Upper lobe of right lung (tissue), 1 donor: Measurements from ENCODE around the gene ADGRD2. TPM values are rescaled to one million over a fixed set of nuclear protein-coding genes. Genes with fewer than 3 reads are reported as not detected.

Experiments
- ATAC-seq: fragments of 200-7000 bp; cut with Tn5 transposase; one replicate; pipeline ENCODE4 v1.9.1; 2020; ENCODE audit warnings: mild to moderate bottlenecking, moderate library complexity
- DNase-seq: peaks from one replicate; pipeline ENCODE4 v3.0.0-alpha.2; 2020
- H3K27ac ChIP-seq: fragments of 200-600 bp; one replicate; pipeline ENCODE4 v1.8.0; 2022
- H3K27me3 ChIP-seq: fragments of 200-600 bp; one replicate; pipeline ENCODE4 v1.8.0; 2022; ENCODE audit warnings: mild to moderate bottlenecking
- H3K36me3 ChIP-seq: fragments of 200-600 bp; one replicate; pipeline ENCODE4 v1.8.0; 2022
- H3K4me1 ChIP-seq: fragments of 200-600 bp; one replicate; pipeline ENCODE4 v1.8.0; 2022
- H3K4me3 ChIP-seq: fragments of 200-600 bp; one replicate; pipeline ENCODE4 v1.8.0; 2022; ENCODE audit warnings: mild to moderate bottlenecking
- H3K9me3 ChIP-seq: fragments of 200-600 bp; one replicate; pipeline ENCODE4 v1.8.0; 2022
- CTCF ChIP-seq: fragments of 200-600 bp; IDR thresholded peaks from one replicate; pipeline ENCODE4 v1.8.0; 2022; ENCODE audit warnings: antibody characterized with exemption
- intact Hi-C: fragments of 100-400 bp; cut with DNase I; formaldehyde crosslinking; loops from one replicate; pipeline ENCODE4 v1.11.0; 2022
- total RNA-seq: library from RNA; stranded (reverse); fragmentation: NEBNext Ultra II Directional; extraction: Animal tissue kit (Norgen Biotek cat#: 25700); gene quantifications from one replicate; pipeline ENCODE4 v1.2.1, GENCODE V29; 2021
- donor health status: DM: no; HTN: yes; CAD: no; lungs with severe emphysema.

The ADGRD2 gene
- total RNA-seq, 1 donor from 2014 or later, result not detected

DNA sequence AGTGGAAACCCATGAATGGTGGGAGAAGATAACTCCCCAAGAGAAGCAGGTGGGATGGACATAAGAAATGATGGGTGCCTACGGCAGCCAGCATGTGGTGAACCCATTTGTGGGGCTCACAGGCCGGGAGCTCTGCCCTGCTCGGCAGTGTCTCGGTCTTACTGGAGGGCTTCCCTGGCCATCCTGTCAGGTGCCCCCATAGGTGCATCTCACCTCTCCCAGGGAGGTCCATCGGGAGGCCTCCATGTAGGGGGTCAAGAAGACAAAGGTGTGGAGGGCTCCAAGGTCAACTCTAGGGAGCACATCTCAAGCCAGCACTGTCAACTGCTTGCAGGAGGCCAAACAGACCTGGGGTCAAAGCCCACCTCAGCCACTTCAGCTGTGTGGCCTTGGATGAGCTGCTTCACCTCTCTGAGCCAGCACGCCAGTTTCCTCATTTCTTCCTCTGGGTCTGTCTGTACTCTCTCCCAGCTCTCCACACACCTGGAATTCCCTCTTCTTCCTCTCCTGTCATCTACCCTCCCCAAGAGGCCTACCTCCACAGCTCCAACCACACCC is 10.5 kb upstream of the ADGRD2 start:
- H3K27ac ChIP-seq, result no peak overlapping the region
- H3K36me3 ChIP-seq, result no peaks in the 10 kb centered on the region
- intact Hi-C loops, result no loop called here
- H3K4me3 ChIP-seq, result no peak overlapping the region
- ATAC-seq (no peak), DNase-seq (no peak)
- H3K4me1 ChIP-seq, result no peaks in the 10 kb centered on the region
- no peak for TF ChIP-seq CTCF
- H3K27me3 ChIP-seq, result no peaks in the 10 kb centered on the region
- H3K9me3 ChIP-seq, result no peaks in the 10 kb centered on the region

- H3K4me3 ChIP-seq, result no peak overlapping the region
- no peaks in the 10 kb centered on the region for H3K9me3 ChIP-seq
- intact Hi-C loops, result no loop called here
- no peak overlapping the region for H3K27ac ChIP-seq
- DNase-seq, result no peak
- no peak for ATAC-seq
- H3K27me3 ChIP-seq, result no peaks in the 10 kb centered on the region
- no peaks in the 10 kb centered on the region for H3K4me1 ChIP-seq
- H3K36me3 ChIP-seq, result no peaks in the 10 kb centered on the region
- no peak for TF ChIP-seq CTCF
These were observed 9.5 kb upstream of the ADGRD2 start for GRCh38 chr9:124440786-124441185.

DNA sequence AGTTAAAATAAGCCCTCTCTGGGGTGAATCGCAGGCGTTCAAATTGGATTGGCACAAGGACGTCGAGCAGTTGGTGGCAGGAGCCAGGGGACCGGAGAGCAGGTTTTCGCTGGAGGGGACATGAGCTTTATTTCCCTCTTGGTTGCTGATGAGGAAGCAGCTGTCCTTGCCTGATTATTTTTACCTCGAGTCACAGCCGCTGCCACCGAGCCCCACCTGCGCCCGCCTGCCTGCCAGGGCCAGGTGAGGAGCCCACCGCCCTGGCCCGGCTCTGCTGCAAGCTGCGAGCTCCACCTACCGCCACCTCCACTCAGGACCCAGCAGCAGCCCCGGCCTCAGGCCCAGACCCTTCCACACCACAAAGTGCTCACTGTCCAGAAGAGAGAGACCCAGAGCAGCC is 9.0 kb upstream of the ADGRD2 start:
- Histone ChIP-seq H3K27ac (no peak overlapping the region), H3K4me3 (no peak overlapping the region), H3K4me1 (no peaks in the 10 kb centered on the region), H3K36me3 (no peaks in the 10 kb centered on the region), H3K27me3 (no peaks in the 10 kb centered on the region), H3K9me3 (no peaks in the 10 kb centered on the region)
- ATAC-seq, result no peak
- intact Hi-C loops, result no loop called here
- DNase-seq, result no peak
- TF ChIP-seq CTCF, result no peak

DNA sequence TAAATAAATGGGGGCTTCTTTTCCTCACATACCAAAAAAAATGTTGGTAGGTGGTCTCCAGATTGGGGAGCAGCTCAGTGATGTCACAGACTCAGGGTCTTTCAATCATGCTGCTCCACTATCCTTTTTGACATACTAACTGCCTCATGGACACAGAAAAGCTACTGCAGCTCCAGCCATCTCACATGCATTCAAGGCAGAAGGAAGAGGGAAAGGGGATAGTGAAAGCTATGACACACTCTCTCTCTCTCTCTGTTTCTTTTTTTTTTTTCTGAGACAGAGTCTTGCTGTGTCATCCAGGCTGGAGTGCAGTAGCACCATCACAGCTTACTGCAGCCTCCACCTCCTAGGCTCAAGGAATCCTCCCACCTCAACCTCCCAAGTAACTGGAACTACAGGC is 7.9 kb upstream of the ADGRD2 start:
- H3K36me3 ChIP-seq, result no peaks in the 10 kb centered on the region
- intact Hi-C loops, result no loop called here
- H3K4me3 ChIP-seq, result no peak overlapping the region
- no peak for TF ChIP-seq CTCF
- H3K4me1 ChIP-seq, result no peaks in the 10 kb centered on the region
- DNase-seq (no peak), ATAC-seq (no peak)
- no peaks in the 10 kb centered on the region for H3K9me3 ChIP-seq
- no peak overlapping the region for H3K27ac ChIP-seq
- H3K27me3 ChIP-seq, result peaks cover 4% of the 10 kb centered on the region

- ATAC-seq (no peak), DNase-seq (no peak)
- peaks cover 5% of the 10 kb centered on the region for H3K27me3 ChIP-seq
- H3K9me3 ChIP-seq, result no peaks in the 10 kb centered on the region
- H3K4me3 ChIP-seq, result no peak overlapping the region
- no peaks in the 10 kb centered on the region for H3K4me1 ChIP-seq
- H3K36me3 ChIP-seq, result no peaks in the 10 kb centered on the region
- TF ChIP-seq CTCF, result no peak
- no peak overlapping the region for H3K27ac ChIP-seq
- intact Hi-C loops, result no loop called here
These were observed 7.4 kb upstream of the ADGRD2 start for GRCh38 chr9:124442826-124443225.

GRCh38 chr9:124443625-124444024 is 6.6 kb upstream of the ADGRD2 start:
- intact Hi-C loops, result no loop called here
- no peak for TF ChIP-seq CTCF
- Histone ChIP-seq H3K4me1 (no peaks in the 10 kb centered on the region), H3K27me3 (peaks cover 5% of the 10 kb centered on the region), H3K9me3 (no peaks in the 10 kb centered on the region), H3K4me3 (no peak overlapping the region), H3K36me3 (no peaks in the 10 kb centered on the region), H3K27ac (no peak overlapping the region)
- ATAC-seq (no peak), DNase-seq (no peak)
